H1 (cell line): ENCODE data around the gene PSAP. TPM values are rescaled to one million over a fixed set of nuclear protein-coding genes. Genes with fewer than 3 reads are reported as not detected.

Experiments used
- CTCF ChIA-PET: fragments of 300-600 bp; sonication (Branson Sonifier 250); formaldehyde crosslinking; loops from one replicate; lab custom pipeline; 2021; ENCODE audit not compliant: partially characterized antibody; lab: Charles Lee
- POLR2A ChIA-PET: fragments of 300-600 bp; sonication (Branson Sonifier 250); formaldehyde crosslinking; loops from one replicate; lab custom pipeline; 2021; ENCODE audit warnings: inconsistent platforms; ENCODE audit not compliant: partially characterized antibody; lab: Charles Lee
- DNase-seq, 2 experiments: peaks; one replicate each; pipeline versions ENCODE4 v3.0.0 to v3.0.0-alpha.2; 2010 to 2022; ENCODE audit warnings: low spot score in 2 of 2, low read depth in 1 of 2, mixed read lengths in 1 of 2
- FAIRE-seq: peaks from 2 replicates; lab custom pipeline; 2011; peaks lifted over from hg19 to GRCh38; lab: Jason Lieb, UNC
- H2AFZ ChIP-seq: 2 replicates; pipeline ENCODE4 v1.8.1; 2012; ENCODE audit warnings: low read length, inconsistent platforms
- H2AK5ac ChIP-seq: 2 replicates; pipeline ENCODE4 v1.6.1; 2013; ENCODE audit warnings: low read depth, low read length
- H2BK120ac ChIP-seq: replicated peaks from 2 replicates; pipeline ENCODE3; 2013; ENCODE audit warnings: low read depth, low read length, inconsistent platforms
- H2BK12ac ChIP-seq: 2 replicates; pipeline ENCODE4 v1.6.1; 2013; ENCODE audit warnings: low read depth, low read length
- H2BK15ac ChIP-seq: 2 replicates; pipeline ENCODE4 v1.6.1; 2013; ENCODE audit warnings: low read length
- H2BK20ac ChIP-seq: 2 replicates; pipeline ENCODE4 v1.6.1; 2013; ENCODE audit warnings: low read length
- H2BK5ac ChIP-seq: 2 replicates; pipeline ENCODE4 v1.6.1; 2013; ENCODE audit warnings: low read depth, low read length
- H3K14ac ChIP-seq: 2 replicates; pipeline ENCODE4 v1.6.1; 2013; ENCODE audit warnings: inconsistent platforms; ENCODE audit not compliant: insufficient read length
- H3K18ac ChIP-seq: 2 replicates; pipeline ENCODE4 v1.6.1; 2013; ENCODE audit warnings: low read length; ENCODE audit errors: extremely low read depth
- H3K23ac ChIP-seq: 2 replicates; pipeline ENCODE4 v1.6.1; 2013; ENCODE audit warnings: inconsistent platforms; ENCODE audit not compliant: insufficient read length
- H3K23me2 ChIP-seq: 2 replicates; pipeline ENCODE4 v1.6.1; 2013; ENCODE audit warnings: low read depth, low read length
- H3K27ac ChIP-seq: 2 replicates; pipeline ENCODE4 v1.6.1; 2011; ENCODE audit warnings: low read depth, low read length, inconsistent platforms
- H3K27me3 ChIP-seq, 4 experiments: replicated peaks in 1 of 4; 1 replicate in 1 of 4; 2 replicates in 3 of 4; pipeline versions ENCODE4 v1.6.1 to v1.8.1; 2011 to 2013; ENCODE audit warnings: low read length in 3 of 4, mild to moderate bottlenecking in 3 of 4, inconsistent platforms in 2 of 4, mixed read lengths in 2 of 4, moderate library complexity in 1 of 4; ENCODE audit not compliant: control insufficient read depth in 3 of 4, insufficient read depth in 3 of 4; ENCODE audit errors: extremely low read depth in 1 of 4
- H3K36me3 ChIP-seq, 4 experiments: 2 replicates each; pipeline versions ENCODE4 v1.6.1 to v1.8.1; 2011 to 2013; ENCODE audit warnings: mild to moderate bottlenecking in 4 of 4, low read length in 3 of 4, moderate library complexity in 2 of 4, control low read depth in 1 of 4, inconsistent platforms in 1 of 4; ENCODE audit not compliant: insufficient read depth in 4 of 4, control insufficient read depth in 2 of 4
- H3K4ac ChIP-seq: replicated peaks from 2 replicates; pipeline ENCODE3; 2013; ENCODE audit warnings: low read length, low read depth, mixed read lengths, inconsistent platforms; ENCODE audit not compliant: insufficient read length
- H3K4me1 ChIP-seq, 4 experiments: replicated peaks in 1 of 4; 1 replicate in 1 of 4; 2 replicates in 3 of 4; pipeline versions ENCODE4 v1.6.1 to v1.8.1; 2011 to 2013; ENCODE audit warnings: low read length in 3 of 4, inconsistent platforms in 2 of 4, mixed read lengths in 1 of 4; ENCODE audit not compliant: insufficient read depth in 4 of 4, control insufficient read depth in 3 of 4
- H3K4me2 ChIP-seq, 2 experiments: 2 replicates each; pipeline versions ENCODE4 v1.6.1 to v1.8.1; 2011 to 2013; ENCODE audit warnings: low read depth in 2 of 2, low read length in 2 of 2, control low read depth in 1 of 2, inconsistent platforms in 1 of 2, mild to moderate bottlenecking in 1 of 2; ENCODE audit not compliant: insufficient read depth in 1 of 2
- H3K4me3 ChIP-seq, 4 experiments: fragments of 200-600, 300-600 bp in 1 of 4; sonication (generic), shearing (Covaris generic), sonication (Bioruptor Twin) in 1 of 4; 2 replicates each; pipeline versions ENCODE4 v1.5.1 to v1.8.1; 2011 to 2016; ENCODE audit warnings: low read length in 4 of 4, low read depth in 3 of 4, control low read depth in 2 of 4, inconsistent platforms in 2 of 4, mild to moderate bottlenecking in 2 of 4, mixed read lengths in 1 of 4, moderate library complexity in 1 of 4; ENCODE audit not compliant: insufficient read depth in 2 of 4; ENCODE audit errors: extremely low read depth in 1 of 4
- H3K56ac ChIP-seq: replicated peaks from 2 replicates; pipeline ENCODE3; 2013; ENCODE audit warnings: low read depth, mild to moderate bottlenecking, mixed read lengths, low read length, inconsistent platforms; ENCODE audit not compliant: insufficient read length
- H3K79me1 ChIP-seq: 2 replicates; pipeline ENCODE4 v1.6.1; 2013; ENCODE audit warnings: low read depth, low read length, control low read depth
- H3K79me2 ChIP-seq, 2 experiments: 2 replicates each; pipeline versions ENCODE4 v1.6.1 to v1.8.1; 2012 to 2013; ENCODE audit warnings: low read length in 2 of 2, mild to moderate bottlenecking in 2 of 2, inconsistent platforms in 1 of 2; ENCODE audit not compliant: insufficient read depth in 2 of 2, control insufficient read depth in 1 of 2
- H3K9ac ChIP-seq, 4 experiments: replicated peaks in 1 of 4; 1 replicate in 1 of 4; 2 replicates in 3 of 4; pipeline versions ENCODE4 v1.6.1 to v1.8.1; 2011 to 2013; ENCODE audit warnings: low read depth in 3 of 4, low read length in 3 of 4, control low read depth in 2 of 4, mild to moderate bottlenecking in 2 of 4, moderate library complexity in 2 of 4, inconsistent platforms in 1 of 4; ENCODE audit errors: extremely low read depth in 1 of 4
- H3K9me3 ChIP-seq, 2 experiments: 2 replicates each; pipeline versions ENCODE4 v1.6.1 to v1.8.1; 2012 to 2013; ENCODE audit warnings: mild to moderate bottlenecking in 2 of 2, moderate library complexity in 2 of 2, control low read depth in 1 of 2, inconsistent platforms in 1 of 2, low read depth in 1 of 2, low read length in 1 of 2, mixed read lengths in 1 of 2; ENCODE audit not compliant: insufficient read depth in 2 of 2
- H4K20me1 ChIP-seq, 2 experiments: replicated peaks in 1 of 2; 2 replicates each; pipeline versions ENCODE3 to v1.8.1; 2011 to 2013; ENCODE audit warnings: inconsistent platforms in 2 of 2, low read length in 2 of 2, mild to moderate bottlenecking in 1 of 2; ENCODE audit not compliant: insufficient read depth in 2 of 2, control insufficient read depth in 1 of 2
- H4K5ac ChIP-seq: 2 replicates; pipeline ENCODE4 v1.6.1; 2013; ENCODE audit warnings: low read length, low read depth, mixed read lengths, inconsistent platforms; ENCODE audit not compliant: insufficient read length
- H4K8ac ChIP-seq: 2 replicates; pipeline ENCODE4 v1.8.0; 2013; ENCODE audit warnings: mild to moderate bottlenecking, moderate library complexity, low read length, inconsistent platforms; ENCODE audit not compliant: insufficient read depth; ENCODE audit errors: extremely low read depth
- H4K91ac ChIP-seq: replicated peaks from 2 replicates; pipeline ENCODE3; 2013; ENCODE audit warnings: low read length, mixed read lengths, inconsistent platforms; ENCODE audit not compliant: insufficient read length
- KDM4A ChIP-seq: IDR thresholded peaks from one replicate; pipeline ENCODE4 v1.7.1; 2012; ENCODE audit warnings: low read depth, mild to moderate bottlenecking, moderate library complexity, low read length, inconsistent platforms; ENCODE audit not compliant: severe bottlenecking
- POLR2AphosphoS5 ChIP-seq: IDR thresholded peaks from 2 replicates; pipeline ENCODE4 v1.6.1; 2011; ENCODE audit warnings: low read depth, low read length
- RFX5 ChIP-seq: IDR thresholded peaks from 2 replicates; pipeline ENCODE4 v1.6.1; 2011; ENCODE audit warnings: low read depth, low read length, improper control_type of control experiment, borderline replicate concordance
- SIRT6 ChIP-seq: IDR thresholded peaks from one replicate; pipeline ENCODE4 v1.7.1; 2012; ENCODE audit warnings: low read length, inconsistent platforms
- WGBS, 2 experiments: shearing (Covaris generic) in 1 of 2; methylation state at CpG; one replicate each; pipeline versions ENCODE4 v1.1.6 to v1.1.7; 2013 to 2015; ENCODE audit warnings: low lambda C conversion rate in 2 of 2, mixed read lengths in 2 of 2, inconsistent platforms in 1 of 2, low coverage in 1 of 2, missing lambda C conversion rate in 1 of 2; ENCODE audit not compliant: insufficient replicate concordance in 2 of 2, insufficient coverage in 1 of 2, insufficient read length in 1 of 2; ENCODE audit errors: extremely low coverage in 1 of 2, missing lambda C conversion rate in 1 of 2; 5-methylcytosine and 5-hydroxymethylcytosine counted together
- polyA plus RNA-seq, 7 experiments: library from polyadenylated mRNA; depleted of rRNA in 3 of 7; stranded (reverse) in 5 of 7; unstranded in 2 of 7; fragments of >200 nt in 5 of 7; fragments of 200-250 nt in 2 of 7; gene quantifications; 1 replicate in 5 of 7; 2 replicates in 1 of 7; 4 replicates in 1 of 7; pipeline versions ENCODE4 v1.2.1 to v1.2.3, GENCODE V29; 2011 to 2013; ENCODE audit warnings: missing spikeins in 2 of 7, mixed read lengths in 2 of 7
- total RNA-seq: library from RNA; stranded (reverse); fragmentation: NEBNext Ultra II Directional; extraction: Animal tissue kit (Norgen Biotek cat#: 25700); gene quantifications from 2 replicates; pipeline ENCODE4 v1.2.1, GENCODE V29; 2021

PSAP gene
- total and polyA plus RNA-seq, 2 of the 8 experiments (the other 6 are each of a cell fraction or from before 2014, with no cell fraction given), result 386 to 504 TPM

GRCh38 chr10:71767420-71768035, 83.5 kb downstream of the PSAP start:
- Histone ChIP-seq H3K9me3 (no peaks in the 10 kb centered on the region), H3K4ac (no peak overlapping the region), H3K23ac (no peak overlapping the region), H3K4me1 (no peaks in the 10 kb centered on the region; a peak in 1 of 7 replicates), H3K14ac (no peak overlapping the region), H3K79me1 (no peaks in the 10 kb centered on the region), H3K4me3 (no peak overlapping the region), H2BK5ac (no peak overlapping the region), H2AK5ac (no peak overlapping the region), H4K8ac (no peak overlapping the region), H3K9ac (no peak overlapping the region), H4K5ac (no peak overlapping the region), H3K36me3 (no peaks in the 10 kb centered on the region), H3K56ac (no peak overlapping the region), H2BK15ac (no peak overlapping the region), H4K91ac (no peak overlapping the region), H3K27ac (no peak overlapping the region), H3K18ac (no peak overlapping the region), H3K4me2 (no peak overlapping the region), H2BK20ac (no peak overlapping the region), H3K27me3 (peaks cover under 1 to 8% (median 5%) of the 10 kb centered on the region in 4 experiments; a peak in 6 of 7 replicates), H3K23me2 (no peaks in the 10 kb centered on the region), H2AFZ (no peak overlapping the region), H2BK120ac (no peak overlapping the region), H2BK12ac (no peak overlapping the region), H3K79me2 (no peaks in the 10 kb centered on the region), H4K20me1 (no peaks in the 10 kb centered on the region)
- WGBS, 2 experiments, result 85% methylated on average over 10 of the region's 10 CpGs; no CpG with 5 or more reads in 1 of the 2 experiments
- ChIA-PET CTCF (interaction anchor here (0.7 to 5.3 kb wide), 17 partner anchors 8 to 383 kb away, joined by 3 to 44 read pairs (median 5); partner anchors contain the start of genes CDH23 and VSIR), POLR2A (no interaction called here)
- DNase-seq (no peak), FAIRE-seq (no peak)
- TF ChIP-seq KDM4A (no peak), RFX5 (no peak), POLR2AphosphoS5 (no peak), SIRT6 (no peak)
